ENCODE data around the gene IL15RA.
"Not testable (repeated sequence)": the region's sequence is repeated elsewhere in the genome, so short reads cannot be mapped to it uniquely, and the experiment has no call there.

IL15RA gene

DNA sequence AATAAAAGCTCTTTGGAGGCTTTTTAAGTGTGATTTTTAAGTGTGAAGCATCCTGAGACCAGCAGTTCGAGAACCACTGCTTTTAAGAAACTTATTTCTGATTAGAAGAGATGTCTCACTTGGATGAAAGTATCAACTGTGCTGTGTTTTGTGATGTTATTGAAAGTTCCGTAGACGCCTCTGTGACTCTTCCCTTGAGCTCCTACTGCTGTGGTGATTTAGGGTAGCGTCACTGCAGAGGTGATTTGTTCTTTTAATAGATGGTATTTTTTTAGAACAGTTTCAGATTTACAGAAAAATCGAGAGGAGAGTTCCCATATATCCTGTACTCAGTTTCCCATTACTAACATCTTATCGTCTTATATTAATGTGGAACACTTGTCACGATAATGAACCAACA is 57.8 kb downstream of the IL15RA start:
- no peak for DNase-seq

DNA sequence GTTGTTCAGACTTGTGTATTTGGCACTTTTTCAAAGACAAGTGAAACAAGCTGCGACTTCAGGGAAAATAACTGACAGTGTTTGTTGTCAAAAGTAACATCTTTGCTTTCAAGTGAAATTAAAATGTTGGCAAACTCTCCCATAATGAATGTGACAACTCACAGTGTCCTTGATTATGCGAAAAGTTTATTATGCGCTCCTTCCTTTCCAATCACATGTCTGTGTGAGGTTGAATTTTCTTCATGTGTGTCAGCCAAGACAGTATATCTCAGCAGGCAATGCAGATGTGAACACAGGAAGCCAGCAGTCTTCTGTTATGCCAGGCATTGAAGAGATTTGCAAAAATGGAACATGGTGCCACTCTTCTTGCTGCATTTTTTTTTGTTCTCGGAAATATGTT is 58.6 kb downstream of the IL15RA start:
- no peak for DNase-seq

DNA sequence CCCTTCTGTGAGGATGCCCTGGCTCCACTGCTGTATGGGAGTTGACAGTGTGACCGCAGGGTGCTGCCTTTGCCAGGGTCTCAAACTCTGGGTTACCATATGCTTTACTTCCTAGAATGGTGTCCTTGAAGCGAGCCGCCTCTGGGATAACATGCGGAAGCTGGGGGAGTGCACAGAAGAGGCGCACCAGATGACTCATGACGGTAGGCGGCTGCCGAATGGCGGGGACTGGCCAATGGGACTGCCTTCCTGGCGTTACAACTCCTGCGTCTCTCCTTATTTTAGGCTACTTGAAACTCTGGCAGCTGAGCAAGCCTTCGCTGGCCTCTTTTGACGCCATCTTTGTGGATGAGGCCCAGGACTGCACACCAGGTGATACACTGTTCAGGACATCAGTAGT is 60.0 kb downstream of the IL15RA start:
- no peak for DNase-seq

DNA sequence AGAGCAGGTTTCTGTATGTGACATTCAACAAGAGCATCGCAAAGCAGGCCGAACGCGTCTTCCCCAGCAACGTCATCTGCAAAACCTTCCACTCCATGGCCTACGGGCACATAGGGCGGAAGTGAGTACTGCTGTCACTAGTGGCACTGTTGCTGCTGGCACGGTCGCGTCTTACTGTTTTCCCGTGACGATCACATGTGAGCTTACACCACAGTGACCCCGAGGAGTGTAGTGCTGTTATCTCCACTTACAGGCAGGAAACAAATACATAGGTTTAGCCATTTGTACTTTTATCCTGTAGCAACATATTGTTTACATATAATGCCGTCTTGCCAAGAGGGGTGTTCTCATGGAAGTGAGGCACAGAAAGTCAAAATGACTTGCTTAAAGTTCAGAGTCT is 61.9 kb downstream of the IL15RA start:
- no peak for DNase-seq

DNA sequence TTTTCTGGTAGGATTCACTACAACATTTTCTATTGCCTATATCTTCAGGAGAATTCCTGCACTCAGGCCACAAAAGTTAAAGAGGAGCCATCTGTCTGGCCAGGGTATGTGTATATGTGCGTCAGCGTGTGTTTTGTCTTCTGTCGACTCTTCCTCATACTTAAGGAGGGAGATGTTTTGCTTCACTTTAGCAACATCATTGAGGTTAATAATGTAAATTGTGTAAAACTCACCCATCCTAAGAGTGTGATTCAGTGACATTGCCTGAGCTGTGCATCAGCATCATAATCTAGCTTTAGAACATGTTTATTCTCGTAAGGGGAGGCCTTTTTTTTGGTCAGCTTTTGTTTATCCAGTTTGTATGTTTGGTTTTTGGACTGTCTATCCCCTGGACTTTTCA is 63.6 kb downstream of the IL15RA start:
- DNase-seq, result no peak

DNA sequence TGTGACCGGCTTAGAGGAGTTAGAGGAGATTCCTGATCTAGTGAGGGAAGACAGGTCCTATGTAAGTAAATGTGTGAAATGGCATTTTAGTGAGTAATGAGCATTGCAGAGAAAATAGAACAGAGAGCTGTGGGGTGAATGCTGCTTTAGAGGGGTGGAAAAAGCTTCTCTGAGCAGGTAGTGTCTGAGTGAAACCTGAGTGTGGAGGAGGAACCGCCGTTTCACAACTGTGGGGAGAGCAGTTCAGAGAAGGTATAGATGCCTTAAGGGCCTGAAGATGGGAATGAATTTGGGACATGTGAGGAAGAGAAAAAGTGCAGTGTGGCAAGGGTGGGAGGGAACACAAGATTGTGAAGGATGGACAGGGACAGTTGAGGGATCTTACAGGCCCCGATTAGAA is 65.7 kb downstream of the IL15RA start:
- DNase-seq, result no peak

DNA sequence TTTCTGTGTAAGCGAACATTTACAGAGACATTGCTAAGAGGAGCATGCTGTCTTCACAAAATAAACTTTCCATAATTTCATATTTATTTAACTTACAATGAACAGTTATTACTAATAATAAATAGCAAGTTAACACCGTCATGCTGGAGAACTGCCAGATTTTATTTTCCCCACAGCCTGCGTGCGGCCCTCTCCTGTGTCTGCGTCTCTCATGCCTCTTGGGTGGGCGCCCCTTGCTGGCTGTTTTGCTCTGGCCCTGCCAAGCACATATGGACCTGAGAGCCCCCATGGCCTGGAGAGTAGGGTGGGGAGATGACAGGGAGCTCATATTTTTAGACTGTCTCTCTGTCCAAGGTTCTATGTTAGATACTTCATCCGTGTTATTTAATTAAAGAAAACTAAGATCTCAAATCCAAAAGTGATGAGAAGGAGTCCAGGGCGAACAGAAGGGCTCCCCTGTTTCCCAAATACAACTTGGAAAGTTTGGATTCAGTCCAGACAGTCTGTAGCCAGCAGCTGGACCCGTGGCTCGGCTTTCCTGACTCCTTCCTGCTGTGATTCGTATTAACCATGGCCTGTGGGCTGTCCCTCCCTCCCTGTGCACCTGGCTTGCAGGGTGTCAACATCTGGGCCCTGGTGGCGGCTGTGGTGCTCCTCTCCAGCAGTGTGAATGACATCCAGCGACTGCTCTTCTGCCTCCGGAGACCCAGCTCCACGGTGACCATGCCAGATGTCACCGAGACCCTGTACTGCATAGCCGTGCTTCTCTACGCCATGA is 66.8 kb downstream of the IL15RA start:
- DNase-seq, result no peak

DNA sequence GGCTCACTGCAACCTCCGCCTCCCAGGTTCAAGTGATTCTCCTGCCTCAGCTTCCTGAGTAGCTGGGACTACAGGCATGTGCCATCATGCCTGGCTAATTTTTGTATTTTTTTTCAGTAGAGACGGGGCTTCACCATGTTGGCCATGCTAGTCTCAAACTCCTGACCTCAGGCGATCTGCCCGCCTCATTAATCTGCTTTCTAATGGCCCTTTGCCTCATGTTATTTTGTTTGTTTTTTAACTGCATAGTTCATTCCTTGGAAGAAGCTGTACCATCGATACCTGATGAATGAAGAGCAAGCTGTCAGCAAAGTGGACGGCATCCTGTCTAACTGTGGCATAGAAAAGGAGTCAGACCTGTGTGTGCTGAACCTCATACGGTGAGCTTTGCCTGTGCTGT is 68.7 kb downstream of the IL15RA start:
- DNase-seq, result not testable (repeated sequence)

DNA sequence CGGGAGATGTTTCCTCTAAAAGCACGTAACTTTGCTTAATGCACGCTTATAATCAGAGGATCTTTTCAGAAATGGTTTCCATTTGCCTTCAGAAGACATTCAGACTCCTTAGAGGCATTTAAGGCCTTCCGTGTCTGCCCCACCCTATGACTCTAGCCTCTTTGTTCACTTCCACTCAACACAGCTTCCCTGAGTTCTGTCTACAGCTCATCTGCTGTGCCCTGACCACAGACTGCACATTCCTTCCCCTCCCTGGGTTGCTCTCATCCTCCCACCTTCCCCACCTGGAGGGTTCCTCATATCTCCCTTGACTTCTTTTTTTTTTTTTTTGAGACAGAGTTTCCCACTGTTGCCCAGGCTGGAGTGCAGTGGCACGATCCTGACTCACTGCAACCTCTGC is 70.7 kb downstream of the IL15RA start:
- no peak for DNase-seq

DNA sequence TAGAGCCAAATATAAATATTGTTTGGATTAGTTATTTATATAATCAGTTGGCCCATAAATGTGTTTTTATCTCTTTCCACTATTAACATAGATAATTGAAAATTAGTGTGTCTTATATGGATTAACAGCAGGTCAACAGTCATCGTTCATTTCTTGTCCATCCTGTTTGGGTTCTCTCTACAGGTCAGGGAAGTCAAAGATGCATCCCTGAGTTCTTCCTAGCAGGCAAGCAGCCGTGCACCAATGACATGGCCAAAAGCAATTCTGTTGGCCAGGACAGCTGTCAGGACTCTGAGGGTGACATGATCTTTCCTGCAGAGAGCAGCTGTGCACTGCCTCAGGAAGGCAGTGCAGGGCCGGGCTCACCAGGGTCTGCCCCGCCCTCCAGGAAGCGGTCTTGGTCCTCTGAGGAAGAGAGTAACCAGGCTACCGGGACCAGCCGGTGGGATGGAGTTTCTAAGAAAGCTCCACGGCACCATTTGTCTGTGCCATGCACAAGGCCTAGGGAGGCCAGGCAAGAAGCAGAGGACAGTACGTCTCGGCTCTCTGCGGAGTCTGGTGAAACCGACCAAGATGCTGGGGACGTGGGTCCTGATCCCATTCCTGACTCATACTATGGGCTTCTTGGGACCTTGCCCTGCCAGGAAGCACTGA is 71.4 kb downstream of the IL15RA start:
- no peak for DNase-seq

DNA sequence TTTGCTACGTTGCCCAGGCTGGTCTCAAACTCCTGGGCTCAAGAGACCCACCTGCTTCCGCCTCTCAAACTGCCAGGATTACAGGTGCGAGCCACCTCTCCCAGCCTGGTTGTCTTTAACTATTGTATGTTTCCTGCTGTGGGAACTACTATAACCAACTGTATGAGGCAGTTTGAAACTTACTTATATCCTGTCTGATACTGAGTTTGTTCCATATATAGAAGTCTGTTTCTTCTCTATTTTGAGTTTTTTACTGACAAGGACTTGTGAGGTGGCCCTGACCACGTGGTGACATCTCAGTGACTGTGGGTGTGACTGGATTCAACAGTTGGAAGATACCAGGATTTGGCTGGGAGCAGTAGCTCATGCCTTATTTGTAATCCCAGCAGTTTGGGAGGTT is 73.1 kb downstream of the IL15RA start:
- no peak for DNase-seq

DNA sequence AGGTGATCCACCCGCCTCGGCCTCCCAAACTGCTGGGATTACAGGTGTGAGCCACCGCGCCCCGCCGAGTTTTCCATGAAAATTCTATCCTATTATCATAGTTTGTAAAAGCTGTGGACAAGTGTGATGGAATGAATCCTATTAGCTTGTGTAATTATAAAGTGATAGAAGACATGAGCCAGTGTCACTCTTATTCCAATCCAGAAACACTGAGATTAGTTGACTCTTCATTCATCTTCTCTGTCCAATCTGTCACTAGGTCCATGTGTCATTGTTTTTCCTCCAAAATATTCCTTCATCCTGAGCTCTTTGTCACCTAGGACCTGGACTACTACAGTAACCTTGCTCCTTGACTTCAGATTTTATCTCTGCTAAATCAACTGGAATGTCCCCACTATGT is 73.8 kb downstream of the IL15RA start:
- DNase-seq, result no peak

DNA sequence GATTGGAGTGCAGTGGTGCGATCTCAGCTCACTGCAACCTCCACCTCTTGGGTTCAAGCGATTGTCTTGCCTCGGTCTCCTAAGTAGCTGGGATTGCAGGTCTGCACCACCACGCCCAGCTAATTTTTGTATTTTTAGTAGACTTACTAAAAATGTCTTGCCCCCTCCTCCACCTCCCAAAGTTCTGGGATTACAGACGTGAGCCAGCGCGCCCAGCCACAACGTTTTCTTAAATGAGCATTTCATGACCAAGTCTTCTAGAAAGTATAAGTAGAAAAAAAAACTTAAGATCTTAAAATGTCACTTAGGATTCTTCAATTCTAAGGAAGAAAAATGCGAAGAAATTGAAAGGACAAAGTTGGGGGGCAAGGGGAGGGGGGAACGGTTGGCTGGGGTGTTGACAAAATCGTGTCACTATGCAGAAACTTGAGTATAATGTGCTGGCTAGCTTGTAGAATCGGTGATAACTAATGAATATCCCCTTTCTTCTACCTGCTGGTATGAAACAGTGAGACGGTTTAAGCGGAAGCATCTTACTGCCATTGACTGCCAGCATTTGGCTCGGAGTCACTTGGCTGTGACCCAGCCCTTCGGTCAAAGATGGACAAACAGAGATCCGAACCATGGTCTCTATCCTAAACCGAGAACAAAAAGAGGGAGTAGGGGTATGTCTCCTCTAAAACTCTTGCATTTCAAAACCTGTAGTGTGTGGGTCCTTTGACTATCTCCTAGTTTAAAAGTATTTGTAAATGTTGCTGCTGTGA is 74.7 kb downstream of the IL15RA start:
- no peak for DNase-seq

Data from activated CD4-positive, alpha-beta T cell treated with anti-CD3 and anti-CD28 coated beads for 48 hours (primary cell).